HEK293 (cell line): Measurements from ENCODE around the gene PITPNC1.

Source experiments
- CTCF ChIA-PET: fragments of 350-600 bp; formaldehyde crosslinking; extraction: SDS; loops from one replicate; lab custom pipeline; 2021; ENCODE audit warnings: antibody characterized with exemption; lab: Yijun Ruan, JAX
- POLR2A ChIA-PET: fragments of 300-600 bp; formaldehyde crosslinking; extraction: SDS; loops from one replicate; lab custom pipeline; 2020; ENCODE audit warnings: antibody characterized with exemption, inconsistent platforms; lab: Yijun Ruan, JAX
- H3K27ac ChIP-seq: fragments of 200-500 bp; sonication (Bioruptor generic); 2 replicates; pipeline ENCODE4 v1.5.1; 2014; ENCODE audit warnings: low read depth, low read length, control low read depth, inconsistent platforms; ENCODE audit errors: extremely low read depth
- H3K36me3 ChIP-seq, 2 experiments: fragments of 200-500 bp in 1 of 2; sonication (Bioruptor generic) in 1 of 2; 1 replicate in 1 of 2; 2 replicates in 1 of 2; pipeline ENCODE4 v1.5.1; 2014 to 2017; ENCODE audit warnings: inconsistent platforms in 2 of 2, low read length in 2 of 2; ENCODE audit not compliant: control insufficient read depth in 2 of 2, insufficient read depth in 1 of 2
- H3K4me1 ChIP-seq: fragments of 200-500 bp; sonication (Bioruptor generic); 2 replicates; pipeline ENCODE4 v1.5.1; 2014; ENCODE audit warnings: mild to moderate bottlenecking, low read length, inconsistent platforms; ENCODE audit not compliant: control insufficient read depth, insufficient read depth
- H3K4me3 ChIP-seq: 2 replicates; pipeline ENCODE4 v1.5.1; 2011; ENCODE audit warnings: low read depth, mild to moderate bottlenecking, control low read depth, low read length, moderate library complexity
- H3K9me3 ChIP-seq: fragments of 200-500 bp; sonication (Bioruptor generic); 2 replicates; pipeline ENCODE4 v1.5.1; 2014; ENCODE audit warnings: low read depth, low read length, inconsistent platforms; ENCODE audit not compliant: control insufficient read depth, insufficient read depth
- ELK4 ChIP-seq: IDR thresholded peaks from 2 replicates; pipeline ENCODE4 v1.6.1; 2011; ENCODE audit warnings: mild to moderate bottlenecking, low read depth, low read length, borderline replicate concordance
- REPIN1 ChIP-seq: fragments of 450-650 bp; formaldehyde crosslinking; IDR thresholded peaks from 2 replicates; pipeline ENCODE4 v1.5.1; 2017; ENCODE audit warnings: missing biosample characterization, missing genetic modification characterization, low read depth
- SP3 ChIP-seq: fragments of 450-650 bp; formaldehyde crosslinking; IDR thresholded peaks from 2 replicates; pipeline ENCODE4 v1.5.1; 2016; ENCODE audit warnings: missing biosample characterization, missing genetic modification characterization
- ZBTB7A ChIP-seq: fragments of 450-650 bp; formaldehyde crosslinking; IDR thresholded peaks from 2 replicates; pipeline ENCODE4 v1.5.1; 2016; ENCODE audit warnings: low read depth, missing biosample characterization, missing genetic modification characterization
- ZNF16 ChIP-seq: fragments of 450-650 bp; formaldehyde crosslinking; IDR thresholded peaks from 2 replicates; pipeline ENCODE4 v1.5.1; 2016; ENCODE audit warnings: low read depth, missing biosample characterization, missing genetic modification characterization
- ZNF280D ChIP-seq: fragments of 450-650 bp; formaldehyde crosslinking; IDR thresholded peaks from 2 replicates; pipeline ENCODE4 v1.5.1; 2016; ENCODE audit warnings: missing biosample characterization, missing genetic modification characterization
- ZNF302 ChIP-seq: fragments of 450-650 bp; formaldehyde crosslinking; IDR thresholded peaks from 2 replicates; pipeline ENCODE4 v1.5.1; 2016; ENCODE audit warnings: missing biosample characterization, missing genetic modification characterization, low read depth
- ZNF366 ChIP-seq: fragments of 450-650 bp; formaldehyde crosslinking; conservative IDR thresholded peaks from 2 replicates; pipeline ENCODE4 v1.5.1; 2016; ENCODE audit warnings: missing biosample characterization, missing genetic modification characterization
- ZNF391 ChIP-seq: fragments of 450-650 bp; formaldehyde crosslinking; IDR thresholded peaks from 2 replicates; pipeline ENCODE4 v1.5.1; 2016; ENCODE audit warnings: low read depth, missing biosample characterization, missing genetic modification characterization, borderline replicate concordance
- ZNF404 ChIP-seq: fragments of 450-650 bp; formaldehyde crosslinking; IDR thresholded peaks from 2 replicates; pipeline ENCODE4 v1.5.1; 2017; ENCODE audit warnings: missing biosample characterization, missing genetic modification characterization
- ZNF670 ChIP-seq: fragments of 450-650 bp; formaldehyde crosslinking; IDR thresholded peaks from 2 replicates; pipeline ENCODE4 v1.5.1; 2016; ENCODE audit warnings: missing biosample characterization, missing genetic modification characterization, low read depth
- ZNF776 ChIP-seq: fragments of 450-650 bp; formaldehyde crosslinking; IDR thresholded peaks from 2 replicates; pipeline ENCODE4 v1.5.0; 2017; ENCODE audit warnings: missing biosample characterization, missing genetic modification characterization, borderline replicate concordance
- TF ChIP-seq, protein P1 (sequence below): fragments of 450-650 bp; formaldehyde crosslinking; IDR thresholded peaks from 2 replicates; pipeline ENCODE4 v1.5.1; 2016; ENCODE audit warnings: missing biosample characterization, missing genetic modification characterization
- TF ChIP-seq, protein P2 (sequence below): fragments of 450-650 bp; formaldehyde crosslinking; IDR thresholded peaks from 2 replicates; pipeline ENCODE4 v1.5.1; 2016; ENCODE audit warnings: missing biosample characterization, missing genetic modification characterization, borderline replicate concordance
- TF ChIP-seq, protein P3 (sequence below): fragments of 450-650 bp; formaldehyde crosslinking; IDR thresholded peaks from 2 replicates; pipeline ENCODE4 v1.5.1; 2016; ENCODE audit warnings: missing biosample characterization, missing genetic modification characterization
- TF ChIP-seq, protein P4 (sequence below): fragments of 450-650 bp; formaldehyde crosslinking; IDR thresholded peaks from 2 replicates; pipeline ENCODE4 v1.5.1; 2016; ENCODE audit warnings: missing biosample characterization, missing genetic modification characterization

The PITPNC1 gene

GRCh38 chr17:67639979-67640378 lies 262.9 kb downstream of the PITPNC1 start:
- Histone ChIP-seq H3K9me3 (no peaks in the 10 kb centered on the region), H3K4me1 (no peaks in the 10 kb centered on the region; the same call in 1 of the 2 replicates), H3K36me3 (no peaks in the 10 kb centered on the region), H3K27ac (no peak overlapping the region), H3K4me3 (no peak overlapping the region)
- TF ChIP-seq ELK4 (no peak), ZNF670 (tag by site-specific recombination) (no peak), SP3 (tag by site-specific recombination) (no peak), ZNF366 (no peak)
- TF ChIP-seq, protein P1, sequence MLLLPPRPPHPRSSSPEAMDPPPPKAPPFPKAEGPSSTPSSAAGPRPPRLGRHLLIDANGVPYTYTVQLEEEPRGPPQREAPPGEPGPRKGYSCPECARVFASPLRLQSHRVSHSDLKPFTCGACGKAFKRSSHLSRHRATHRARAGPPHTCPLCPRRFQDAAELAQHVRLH (tag by site-specific recombination): no peak
- TF ChIP-seq, protein P2, sequence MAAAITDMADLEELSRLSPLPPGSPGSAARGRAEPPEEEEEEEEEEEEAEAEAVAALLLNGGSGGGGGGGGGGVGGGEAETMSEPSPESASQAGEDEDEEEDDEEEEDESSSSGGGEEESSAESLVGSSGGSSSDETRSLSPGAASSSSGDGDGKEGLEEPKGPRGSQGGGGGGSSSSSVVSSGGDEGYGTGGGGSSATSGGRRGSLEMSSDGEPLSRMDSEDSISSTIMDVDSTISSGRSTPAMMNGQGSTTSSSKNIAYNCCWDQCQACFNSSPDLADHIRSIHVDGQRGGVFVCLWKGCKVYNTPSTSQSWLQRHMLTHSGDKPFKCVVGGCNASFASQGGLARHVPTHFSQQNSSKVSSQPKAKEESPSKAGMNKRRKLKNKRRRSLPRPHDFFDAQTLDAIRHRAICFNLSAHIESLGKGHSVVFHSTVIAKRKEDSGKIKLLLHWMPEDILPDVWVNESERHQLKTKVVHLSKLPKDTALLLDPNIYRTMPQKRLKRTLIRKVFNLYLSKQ (tag by site-specific recombination): no peak
- ChIA-PET POLR2A (no interaction called here), CTCF (interaction anchor here (0.6 to 1.1 kb wide), 2 partner anchors 12 to 83 kb away, joined by 3 read pairs; no protein-coding TSS in a partner anchor)

DNA sequence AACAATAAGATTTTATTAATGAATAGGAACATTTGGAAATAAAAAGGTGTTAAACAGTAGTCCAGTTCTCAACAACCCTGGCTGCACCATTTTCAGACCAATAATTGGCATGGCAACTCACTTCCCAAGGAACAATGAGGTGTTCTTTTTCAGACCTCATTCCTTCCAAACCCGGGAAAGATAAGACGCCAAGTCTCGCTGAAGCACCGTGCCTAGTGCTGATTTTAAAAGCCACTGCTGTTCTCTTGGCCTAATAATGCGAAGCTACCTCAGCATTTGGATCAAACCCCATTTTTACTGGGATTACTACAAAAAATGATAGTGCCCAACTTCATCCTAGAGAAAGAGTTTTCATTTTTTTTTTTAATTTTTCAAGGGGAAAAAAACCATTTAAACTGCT lies 265.4 kb downstream of the PITPNC1 start:
- POLR2A ChIA-PET: no interaction called here
- TF ChIP-seq ZNF16: no peak
- no peak for TF ChIP-seq ZNF404 (tag by site-specific recombination)
- no peak for TF ChIP-seq ZNF302 (tag by site-specific recombination)
- no peak for TF ChIP-seq ZNF280D (tag by site-specific recombination)
- TF ChIP-seq ZBTB7A (tag by site-specific recombination): no peak
- TF ChIP-seq ZNF391 (tag by site-specific recombination): no peak
- TF ChIP-seq ZNF366: no peak
- TF ChIP-seq ZNF776 (tag by site-specific recombination): no peak
- TF ChIP-seq REPIN1: no peak
- no peaks in the 10 kb centered on the region for H3K9me3 ChIP-seq
- CTCF ChIA-PET: interaction anchor here (0.7 kb wide), 1 partner anchor 8 kb away, joined by 3 read pairs; no protein-coding TSS in a partner anchor
- H3K36me3 ChIP-seq: no peaks in the 10 kb centered on the region
- H3K4me3 ChIP-seq: no peak overlapping the region
- no peak overlapping the region for H3K27ac ChIP-seq
- no peaks in the 10 kb centered on the region; the same call in 1 of the 2 replicates for H3K4me1 ChIP-seq

DNA sequence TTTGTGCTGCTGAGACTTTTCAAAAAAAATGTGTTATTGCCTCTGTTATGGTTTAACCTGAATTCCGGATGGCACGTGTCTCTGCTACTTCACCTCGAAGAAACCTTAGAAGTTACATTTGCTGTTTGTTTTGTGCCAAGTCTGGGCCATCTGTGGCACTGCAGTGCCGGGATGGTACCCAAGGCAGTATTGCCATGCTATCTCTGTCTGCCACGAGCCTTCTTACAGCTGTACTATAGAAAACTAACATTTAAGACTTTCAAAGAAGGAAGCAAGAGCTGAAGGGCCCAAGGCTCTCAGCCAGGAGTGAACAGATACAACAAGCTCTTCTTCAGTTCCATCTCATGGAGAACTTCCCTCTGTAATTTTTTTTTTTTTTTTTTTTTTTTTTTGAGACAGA lies 267.0 kb downstream of the PITPNC1 start:
- ChIA-PET POLR2A (interaction anchor here (0.6 to 1.2 kb wide), 4 partner anchors 11 to 979 kb away, joined by 3 to 5 read pairs (median 4); no protein-coding TSS in a partner anchor), CTCF (interaction anchor here (1.1 to 1.4 kb wide), 2 partner anchors 11 to 15 kb away, joined by 3 read pairs; no protein-coding TSS in a partner anchor)
- Histone ChIP-seq H3K4me1 (no peaks in the 10 kb centered on the region; the same call in 1 of the 2 replicates), H3K9me3 (no peaks in the 10 kb centered on the region), H3K36me3 (no peaks in the 10 kb centered on the region), H3K4me3 (no peak overlapping the region), H3K27ac (no peak overlapping the region)
- TF ChIP-seq, protein P3, sequence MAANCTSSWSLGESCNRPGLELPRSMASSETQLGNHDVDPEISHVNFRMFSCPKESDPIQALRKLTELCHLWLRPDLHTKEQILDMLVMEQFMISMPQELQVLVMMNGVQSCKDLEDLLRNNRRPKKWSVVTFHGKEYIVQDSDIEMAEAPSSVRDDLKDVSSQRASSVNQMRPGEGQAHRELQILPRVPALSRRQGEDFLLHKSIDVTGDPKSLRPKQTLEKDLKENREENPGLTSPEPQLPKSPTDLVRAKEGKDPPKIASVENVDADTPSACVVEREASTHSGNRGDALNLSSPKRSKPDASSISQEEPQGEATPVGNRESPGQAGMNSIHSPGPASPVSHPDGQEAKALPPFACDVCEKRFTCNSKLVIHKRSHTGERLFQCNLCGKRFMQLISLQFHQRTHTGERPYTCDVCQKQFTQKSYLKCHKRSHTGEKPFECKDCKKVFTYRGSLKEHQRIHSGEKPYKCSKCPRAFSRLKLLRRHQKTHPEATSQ (tag by site-specific recombination): no peak
- TF ChIP-seq, protein P4, sequence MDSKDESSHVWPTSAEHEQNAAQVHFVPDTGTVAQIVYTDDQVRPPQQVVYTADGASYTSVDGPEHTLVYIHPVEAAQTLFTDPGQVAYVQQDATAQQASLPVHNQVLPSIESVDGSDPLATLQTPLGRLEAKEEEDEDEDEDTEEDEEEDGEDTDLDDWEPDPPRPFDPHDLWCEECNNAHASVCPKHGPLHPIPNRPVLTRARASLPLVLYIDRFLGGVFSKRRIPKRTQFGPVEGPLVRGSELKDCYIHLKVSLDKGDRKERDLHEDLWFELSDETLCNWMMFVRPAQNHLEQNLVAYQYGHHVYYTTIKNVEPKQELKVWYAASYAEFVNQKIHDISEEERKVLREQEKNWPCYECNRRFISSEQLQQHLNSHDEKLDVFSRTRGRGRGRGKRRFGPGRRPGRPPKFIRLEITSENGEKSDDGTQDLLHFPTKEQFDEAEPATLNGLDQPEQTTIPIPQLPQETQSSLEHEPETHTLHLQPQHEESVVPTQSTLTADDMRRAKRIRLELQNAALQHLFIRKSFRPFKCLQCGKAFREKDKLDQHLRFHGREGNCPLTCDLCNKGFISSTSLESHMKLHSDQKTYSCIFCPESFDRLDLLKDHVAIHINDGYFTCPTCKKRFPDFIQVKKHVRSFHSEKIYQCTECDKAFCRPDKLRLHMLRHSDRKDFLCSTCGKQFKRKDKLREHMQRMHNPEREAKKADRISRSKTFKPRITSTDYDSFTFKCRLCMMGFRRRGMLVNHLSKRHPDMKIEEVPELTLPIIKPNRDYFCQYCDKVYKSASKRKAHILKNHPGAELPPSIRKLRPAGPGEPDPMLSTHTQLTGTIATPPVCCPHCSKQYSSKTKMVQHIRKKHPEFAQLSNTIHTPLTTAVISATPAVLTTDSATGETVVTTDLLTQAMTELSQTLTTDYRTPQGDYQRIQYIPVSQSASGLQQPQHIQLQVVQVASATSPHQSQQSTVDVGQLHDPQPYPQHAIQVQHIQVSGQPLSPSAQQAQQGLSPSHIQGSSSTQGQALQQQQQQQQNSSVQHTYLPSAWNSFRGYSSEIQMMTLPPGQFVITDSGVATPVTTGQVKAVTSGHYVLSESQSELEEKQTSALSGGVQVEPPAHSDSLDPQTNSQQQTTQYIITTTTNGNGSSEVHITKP (tag by site-specific recombination): no peak
